H9 (cell line): ENCODE data around the gene PTPRN2. TPM values are rescaled to one million over a fixed set of nuclear protein-coding genes. Genes with fewer than 3 reads are reported as not detected.

ENCODE experiments used
- DNase-seq: peaks from one replicate; pipeline ENCODE4 v3.0.0-alpha.2; 2017
- H2AFZ ChIP-seq: one replicate; pipeline ENCODE4 v1.6.1; 2013; ENCODE audit warnings: mild to moderate bottlenecking, low read length, control low read depth, moderate library complexity
- H2AK5ac ChIP-seq: 2 replicates; pipeline ENCODE4 v1.6.1; 2013; ENCODE audit warnings: low read length, control low read depth, mixed read lengths; ENCODE audit not compliant: insufficient read length
- H2BK120ac ChIP-seq: one replicate; pipeline ENCODE4 v1.6.1; 2013; ENCODE audit warnings: low read depth, mild to moderate bottlenecking, low read length, control low read depth, inconsistent platforms; ENCODE audit not compliant: poor library complexity, severe bottlenecking
- H2BK12ac ChIP-seq: 2 replicates; pipeline ENCODE4 v1.6.1; 2013; ENCODE audit warnings: low read length, control low read depth, mixed read lengths, low read depth; ENCODE audit not compliant: insufficient read length
- H2BK15ac ChIP-seq: 2 replicates; pipeline ENCODE4 v1.6.1; 2013; ENCODE audit warnings: low read depth, low read length, control low read depth
- H2BK20ac ChIP-seq: one replicate; pipeline ENCODE4 v1.6.1; 2013; ENCODE audit warnings: low read depth, mild to moderate bottlenecking, low read length, control low read depth, inconsistent platforms; ENCODE audit not compliant: poor library complexity, severe bottlenecking
- H2BK5ac ChIP-seq: 2 replicates; pipeline ENCODE4 v1.6.1; 2013; ENCODE audit warnings: low read length, control low read depth, mixed read lengths; ENCODE audit not compliant: insufficient read length
- H3K14ac ChIP-seq: 2 replicates; pipeline ENCODE4 v1.6.1; 2013; ENCODE audit warnings: low read length, control low read depth; ENCODE audit not compliant: insufficient read depth
- H3K18ac ChIP-seq: 2 replicates; pipeline ENCODE4 v1.6.1; 2013; ENCODE audit warnings: low read depth, mild to moderate bottlenecking, mixed read lengths, low read length, control low read depth; ENCODE audit not compliant: insufficient read length
- H3K23ac ChIP-seq: 2 replicates; pipeline ENCODE4 v1.6.1; 2013; ENCODE audit warnings: low read length, control low read depth, mixed read lengths, low read depth; ENCODE audit not compliant: insufficient read length
- H3K23me2 ChIP-seq: 2 replicates; pipeline ENCODE4 v1.6.1; 2013; ENCODE audit warnings: low read depth, mild to moderate bottlenecking, mixed read lengths, low read length, control low read depth; ENCODE audit not compliant: insufficient read length, poor library complexity, severe bottlenecking
- H3K27ac ChIP-seq: 2 replicates; pipeline ENCODE4 v1.5.1; 2013; ENCODE audit warnings: low read length, control low read depth, mixed read lengths, low read depth; ENCODE audit not compliant: insufficient read length
- H3K27me3 ChIP-seq: 2 replicates; pipeline ENCODE4 v1.6.1; 2013; ENCODE audit warnings: low read length, control low read depth, inconsistent platforms; ENCODE audit not compliant: insufficient read depth
- H3K4ac ChIP-seq: 2 replicates; pipeline ENCODE4 v1.6.1; 2013; ENCODE audit warnings: low read depth, mild to moderate bottlenecking, control low read depth, inconsistent platforms, low read length, moderate library complexity
- H3K4me1 ChIP-seq: 2 replicates; pipeline ENCODE4 v1.6.1; 2013; ENCODE audit warnings: low read length, control low read depth, inconsistent platforms; ENCODE audit not compliant: insufficient read depth
- H3K4me2 ChIP-seq: 2 replicates; pipeline ENCODE4 v1.6.1; 2013; ENCODE audit warnings: low read length, control low read depth, mixed read lengths; ENCODE audit not compliant: insufficient read length, insufficient read depth
- H3K56ac ChIP-seq: 2 replicates; pipeline ENCODE4 v1.6.1; 2013; ENCODE audit warnings: low read depth, mild to moderate bottlenecking, mixed read lengths, low read length, control low read depth; ENCODE audit not compliant: insufficient read length
- H3K79me1 ChIP-seq: 2 replicates; pipeline ENCODE4 v1.6.1; 2013; ENCODE audit warnings: low read depth, mild to moderate bottlenecking, moderate library complexity, low read length, control low read depth, inconsistent platforms; ENCODE audit not compliant: insufficient read depth, poor library complexity, severe bottlenecking
- H3K79me2 ChIP-seq: 2 replicates; pipeline ENCODE4 v1.6.1; 2013; ENCODE audit warnings: low read length, control low read depth, inconsistent platforms; ENCODE audit not compliant: insufficient read depth
- H3K9ac ChIP-seq: 2 replicates; pipeline ENCODE4 v1.6.1; 2013; ENCODE audit warnings: low read length, control low read depth, mixed read lengths; ENCODE audit not compliant: insufficient read length; ENCODE audit errors: extremely low read depth
- H3K9me3 ChIP-seq: one replicate; pipeline ENCODE4 v1.6.1; 2013; ENCODE audit warnings: low read depth, low read length, inconsistent platforms; ENCODE audit not compliant: control insufficient read depth
- H3T11ph ChIP-seq: one replicate; pipeline ENCODE4 v1.6.1; 2013; ENCODE audit warnings: mild to moderate bottlenecking, low read length, control low read depth, inconsistent platforms
- H4K20me1 ChIP-seq: one replicate; pipeline ENCODE4 v1.6.1; 2013; ENCODE audit not compliant: control insufficient read depth, insufficient read length, insufficient read depth
- H4K5ac ChIP-seq: 2 replicates; pipeline ENCODE4 v1.6.1; 2013; ENCODE audit warnings: low read depth, mild to moderate bottlenecking, mixed read lengths, low read length, control low read depth; ENCODE audit not compliant: insufficient read length
- H4K8ac ChIP-seq: replicated peaks from 2 replicates; pipeline ENCODE4 v1.6.1; 2013; ENCODE audit warnings: low read length, control low read depth, mixed read lengths, low read depth; ENCODE audit not compliant: insufficient read length
- H4K91ac ChIP-seq: 2 replicates; pipeline ENCODE4 v1.6.1; 2013; ENCODE audit warnings: low read depth, mild to moderate bottlenecking, moderate library complexity, mixed read lengths, low read length, control low read depth; ENCODE audit not compliant: insufficient read length
- H3K27ac Mint-ChIP-seq, 3 experiments: 2 replicates in 2 of 3; 3 replicates in 1 of 3; pipeline ENCODE4 v1.8.0; 2020 to 2021; ENCODE audit warnings: mixed read lengths in 3 of 3, mild to moderate bottlenecking in 1 of 3, moderate library complexity in 1 of 3
- H3K27me3 Mint-ChIP-seq: 2 replicates; pipeline ENCODE4 v1.8.0; 2021; ENCODE audit warnings: low read depth, mild to moderate bottlenecking, moderate library complexity, mixed read lengths
- H3K36me3 Mint-ChIP-seq, 3 experiments: 2 replicates in 2 of 3; 3 replicates in 1 of 3; pipeline ENCODE4 v1.8.0; 2020 to 2021; ENCODE audit warnings: low read depth in 3 of 3, mixed read lengths in 3 of 3; ENCODE audit not compliant: insufficient read depth in 1 of 3
- H3K4me1 Mint-ChIP-seq, 2 experiments: 2 replicates each; pipeline ENCODE4 v1.8.0; 2020; ENCODE audit warnings: mixed read lengths in 2 of 2
- H3K4me3 Mint-ChIP-seq, 2 experiments: 2 replicates in 1 of 2; 3 replicates in 1 of 2; pipeline ENCODE4 v1.8.0; 2020 to 2021; ENCODE audit warnings: mild to moderate bottlenecking in 2 of 2, mixed read lengths in 2 of 2, moderate library complexity in 1 of 2
- H3K9me3 Mint-ChIP-seq, 2 experiments: 2 replicates in 1 of 2; 3 replicates in 1 of 2; pipeline ENCODE4 v1.8.0; 2020; ENCODE audit warnings: mild to moderate bottlenecking in 2 of 2, mixed read lengths in 2 of 2, moderate library complexity in 1 of 2
- WGBS: extraction: QIAGEN DNeasy Blood & Tissue Kit; methylation state at CpG from one replicate; pipeline ENCODE4 v1.1.7; 2013; ENCODE audit warnings: missing lambda C conversion rate, low lambda C conversion rate, mixed read lengths; ENCODE audit not compliant: insufficient read length; ENCODE audit errors: extremely low coverage; 5-methylcytosine and 5-hydroxymethylcytosine counted together
- total RNA-seq: library from RNA; stranded (reverse); gene quantifications from 2 replicates; pipeline ENCODE4 v1.2.1, GENCODE V29; 2021
- TF ChIP-seq, protein P1 (sequence below): fragments of 200-600 bp; sonication (generic); conservative IDR thresholded peaks from 3 replicates; pipeline ENCODE4 v1.8.0; 2021; ENCODE audit warnings: antibody characterized with exemption, mild to moderate bottlenecking

PTPRN2 gene
- total RNA-seq, 1 experiment from 2014 or later = 5.2 TPM

DNA sequence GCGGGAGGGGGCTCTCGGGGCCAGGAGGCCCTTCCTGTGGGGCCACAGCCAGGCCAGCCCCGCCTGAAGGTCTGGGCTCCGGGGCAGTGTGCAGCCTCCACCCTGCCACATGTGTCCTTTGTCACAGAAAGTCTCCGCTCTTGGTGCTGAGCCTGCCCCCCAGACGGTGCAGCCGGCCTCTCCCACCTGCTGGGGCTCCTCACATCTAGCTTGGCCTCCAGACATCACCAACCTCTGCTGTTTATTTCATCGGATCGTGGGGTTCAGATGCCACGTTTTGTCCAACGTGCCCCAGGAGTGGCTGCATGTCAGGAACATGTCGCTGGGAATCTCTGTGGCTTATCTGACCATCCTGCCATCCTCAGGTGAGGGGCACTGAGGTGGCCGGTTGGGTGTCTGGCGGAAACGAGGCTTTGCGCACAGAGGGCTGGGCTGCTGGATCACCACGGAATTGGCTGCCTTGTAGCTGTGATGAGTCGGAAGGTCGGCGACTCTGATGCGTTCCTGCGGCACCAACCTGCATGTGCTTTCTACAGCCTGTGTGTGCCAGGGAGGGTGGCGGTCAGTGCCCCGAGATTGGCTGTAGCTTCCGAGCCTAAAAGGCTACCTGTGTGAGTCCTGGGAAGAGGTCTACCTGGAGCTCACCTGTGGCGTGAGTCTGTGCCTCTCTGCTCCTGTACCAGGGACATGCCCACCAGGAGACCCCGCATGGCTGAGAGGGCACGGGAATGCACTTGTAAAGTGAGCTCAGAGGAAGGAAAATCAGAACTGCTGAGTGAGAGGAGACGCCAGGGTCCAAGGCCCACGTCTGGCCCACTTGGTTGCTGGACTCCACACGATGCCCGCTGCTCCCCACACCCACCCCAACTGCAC lies 934.4 kb downstream of the PTPRN2 start:
- Histone ChIP-seq H3T11ph (no peak overlapping the region), H3K4ac (no peak overlapping the region), H2BK12ac (no peak overlapping the region), H3K9ac (no peak overlapping the region), H3K27ac (no peak overlapping the region), H2AFZ (no peak overlapping the region), H3K56ac (no peak overlapping the region), H3K4me1 (no peaks in the 10 kb centered on the region), H3K23me2 (no peaks in the 10 kb centered on the region), H3K23ac (no peak overlapping the region), H4K5ac (no peak overlapping the region), H3K79me1 (no peaks in the 10 kb centered on the region), H4K20me1 (no peaks in the 10 kb centered on the region), H2AK5ac (no peak overlapping the region), H3K27me3 (no peaks in the 10 kb centered on the region), H4K8ac (no peak overlapping the region), H3K79me2 (no peaks in the 10 kb centered on the region), H2BK15ac (no peak overlapping the region), H4K91ac (no peak overlapping the region), H3K9me3 (no peaks in the 10 kb centered on the region), H3K14ac (no peak overlapping the region), H3K18ac (no peak overlapping the region), H2BK20ac (no peak overlapping the region), H2BK120ac (no peak overlapping the region), H2BK5ac (no peak overlapping the region), H3K4me2 (no peak overlapping the region)
- Mint-ChIP-seq H3K9me3 (no peaks in the 10 kb centered on the region), H3K4me1 (no peaks in the 10 kb centered on the region), H3K27me3 (peaks cover 24% of the 10 kb centered on the region), H3K36me3 (no peaks in the 10 kb centered on the region; a peak in 1 of 7 replicates), H3K4me3 (no peak overlapping the region), H3K27ac (no peak overlapping the region)
- DNase-seq = no peak
- no CpG with 5 or more reads among the region's 32 CpGs for WGBS
- TF ChIP-seq, protein P1, sequence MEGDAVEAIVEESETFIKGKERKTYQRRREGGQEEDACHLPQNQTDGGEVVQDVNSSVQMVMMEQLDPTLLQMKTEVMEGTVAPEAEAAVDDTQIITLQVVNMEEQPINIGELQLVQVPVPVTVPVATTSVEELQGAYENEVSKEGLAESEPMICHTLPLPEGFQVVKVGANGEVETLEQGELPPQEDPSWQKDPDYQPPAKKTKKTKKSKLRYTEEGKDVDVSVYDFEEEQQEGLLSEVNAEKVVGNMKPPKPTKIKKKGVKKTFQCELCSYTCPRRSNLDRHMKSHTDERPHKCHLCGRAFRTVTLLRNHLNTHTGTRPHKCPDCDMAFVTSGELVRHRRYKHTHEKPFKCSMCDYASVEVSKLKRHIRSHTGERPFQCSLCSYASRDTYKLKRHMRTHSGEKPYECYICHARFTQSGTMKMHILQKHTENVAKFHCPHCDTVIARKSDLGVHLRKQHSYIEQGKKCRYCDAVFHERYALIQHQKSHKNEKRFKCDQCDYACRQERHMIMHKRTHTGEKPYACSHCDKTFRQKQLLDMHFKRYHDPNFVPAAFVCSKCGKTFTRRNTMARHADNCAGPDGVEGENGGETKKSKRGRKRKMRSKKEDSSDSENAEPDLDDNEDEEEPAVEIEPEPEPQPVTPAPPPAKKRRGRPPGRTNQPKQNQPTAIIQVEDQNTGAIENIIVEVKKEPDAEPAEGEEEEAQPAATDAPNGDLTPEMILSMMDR = no peak
